Limb (tissue), 2 donors: ENCODE results near the gene POTEM.
"Not testable (repeated sequence)": the region's sequence is repeated elsewhere in the genome, so short reads cannot be mapped to it uniquely, and the experiment has no call there.

Experiments
- DNase-seq, 2 donors: peaks; one replicate each; pipeline ENCODE4 v3.0.0-alpha.2; 2016; ENCODE audit errors: extremely low spot score in 2 of 2

The POTEM gene

DNA sequence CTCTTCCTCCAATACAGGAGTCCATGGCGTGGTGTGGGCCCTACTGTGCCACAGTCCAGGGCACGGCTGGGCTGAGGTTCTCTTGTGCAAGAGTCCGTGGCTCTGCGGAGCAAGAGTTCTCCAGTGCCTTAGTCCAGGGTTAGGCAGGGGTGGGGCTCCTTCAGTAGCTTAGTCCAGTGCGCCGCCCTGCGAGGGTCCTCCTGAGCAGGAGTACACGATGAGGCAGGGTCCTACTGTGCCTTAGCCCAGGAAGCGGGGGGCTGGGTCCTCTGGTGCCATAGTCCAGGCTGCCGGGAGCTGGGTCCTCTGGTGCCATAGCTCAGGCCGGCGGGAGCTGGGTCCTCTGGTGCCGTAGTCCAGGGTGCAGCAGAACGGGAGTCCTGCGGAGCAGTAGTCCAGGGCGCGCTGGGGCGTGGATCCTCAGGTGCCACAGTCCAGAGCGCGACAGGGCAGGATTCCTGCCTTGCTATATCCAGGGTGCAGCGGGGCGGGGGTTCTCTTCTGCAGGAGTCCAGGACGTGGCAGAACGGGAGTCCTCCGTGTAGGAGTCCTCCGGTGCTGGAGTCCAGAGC, 69.7 kb downstream of the POTEM start:
- not testable (repeated sequence) for DNase-seq

DNA sequence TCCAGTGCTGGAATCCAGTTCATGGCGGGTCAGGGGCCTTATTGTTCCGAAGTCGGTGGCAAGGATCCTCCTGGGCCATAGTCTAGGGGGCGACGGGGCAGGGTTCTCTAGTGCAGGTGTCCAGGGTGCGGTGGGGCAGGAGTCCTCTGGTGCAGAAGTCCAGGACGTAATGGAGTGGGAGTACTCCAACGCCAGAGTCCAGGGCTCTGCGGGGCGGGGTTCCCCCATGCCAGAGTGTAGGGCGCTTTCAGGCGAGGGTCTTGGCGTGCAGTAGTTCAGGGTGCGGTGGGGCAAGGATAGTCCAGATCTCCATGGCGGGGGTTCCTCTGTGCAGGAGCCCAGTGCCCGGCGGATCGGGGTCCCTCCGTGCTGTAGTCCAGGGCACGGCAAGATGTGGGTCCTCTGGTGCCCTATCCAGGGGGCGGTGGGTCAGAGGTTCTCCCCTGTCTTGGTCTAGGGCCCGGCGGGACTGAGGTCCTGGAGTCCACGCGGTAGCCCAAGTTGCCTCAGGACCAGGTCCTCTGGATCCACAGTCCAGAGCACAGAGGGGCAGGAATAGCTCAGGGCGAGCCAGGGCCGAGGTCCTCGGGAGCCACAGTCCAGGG, 70.9 kb downstream of the POTEM start:
- DNase-seq = not testable (repeated sequence)

DNA sequence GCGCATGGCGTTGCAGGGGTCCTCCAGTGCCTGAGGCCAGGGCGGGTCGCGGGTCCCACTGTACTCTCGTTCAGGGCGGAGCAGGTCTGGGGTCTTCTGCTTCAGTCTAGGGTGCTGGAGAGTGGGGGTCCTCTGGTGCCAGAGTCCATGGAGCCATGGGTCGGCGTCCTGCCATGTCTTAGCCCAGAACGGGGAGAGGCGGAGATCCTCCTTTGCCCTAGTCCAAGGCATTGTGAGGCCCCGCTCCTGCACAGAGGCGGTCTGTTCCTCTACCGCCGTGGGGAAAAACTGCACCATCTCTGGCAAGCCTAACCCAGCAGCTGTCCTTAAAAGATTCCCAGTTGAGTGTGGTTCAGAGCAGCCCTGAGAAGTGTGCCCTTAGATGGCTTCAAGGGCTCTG, 71.6 kb downstream of the POTEM start:
- not testable (repeated sequence) for DNase-seq

DNA sequence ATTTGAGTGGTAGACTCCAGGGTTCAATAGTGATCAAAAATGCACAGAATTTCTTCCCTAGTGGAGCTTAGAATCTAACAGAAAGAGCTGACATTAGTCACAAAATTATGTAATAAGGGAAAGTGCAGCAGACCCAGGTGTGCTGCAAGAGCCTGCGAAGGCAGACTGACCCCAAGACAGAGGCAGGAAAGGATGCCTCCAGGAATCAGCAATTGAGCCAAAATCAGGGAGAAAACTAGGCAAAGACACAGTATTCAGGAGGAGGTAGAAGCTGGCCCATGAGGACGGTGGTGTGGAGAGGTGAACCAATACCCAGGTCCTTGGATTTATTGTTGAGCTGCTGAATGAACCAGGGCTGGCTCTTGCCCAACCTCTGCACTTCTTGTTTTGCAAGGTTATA, 76.2 kb downstream of the POTEM start:
- DNase-seq = not testable (repeated sequence)
